ENCODE data around the gene PHF21A. TPM values are rescaled to one million over a fixed set of nuclear protein-coding genes. Genes with fewer than 3 reads are reported as not detected.

PHF21A gene
- total RNA-seq, 4 donors from 2014 or later, result 30.4 to 58.5 (median 49.4) TPM

- WGBS, 2 donors, result 0 to 1% methylated on average over 32 to 72 of the region's 74 CpGs
- H3K9me3 ChIP-seq, result no peaks in the 10 kb centered on the region
- TF ChIP-seq CTCF (IDR thresholded peaks at IDR 0.05) (no peak), POLR2A (IDR thresholded peaks at IDR 0.05) (no peak), EP300 (IDR thresholded peaks at IDR 0.05) (no peak)
- no peaks in the 10 kb centered on the region for H3K36me3 ChIP-seq
- H3K4me3 ChIP-seq, result peak overlapping the region; percentile 51 to 78 (median 69)
- no peaks in the 10 kb centered on the region for H3K27me3 ChIP-seq
- peak overlapping the region; percentile 45 to 96 (median 90) for H3K27ac ChIP-seq
- DNase-seq (ENCODE audit: low spot score in 2 of 2), result peak; percentile 55 to 65
- peaks cover 0 to 32% (median 12%) of the 10 kb centered on the region in 4 donors for H3K4me1 ChIP-seq
Measured at GRCh38 chr11:46121724-46122477, 647 bp upstream of the PHF21A start.

GRCh38 chr11:46120346-46121300 lies 631 bp downstream of the PHF21A start:
- Histone ChIP-seq H3K27me3 (no peaks in the 10 kb centered on the region), H3K36me3 (no peaks in the 10 kb centered on the region), H3K4me3 (peak overlapping the region; percentile 63 to 78 (median 70)), H3K4me1 (peaks cover 0 to 45% (median 23%) of the 10 kb centered on the region in 4 donors), H3K27ac (peak overlapping the region; percentile 88 to 98 (median 94)), H3K9me3 (no peaks in the 10 kb centered on the region)
- 1 to 2% methylated on average over 15 to 29 of the region's 29 CpGs for WGBS, 2 donors
- DNase-seq (ENCODE audit: low spot score in 2 of 2), result peak in 1 of 2 donors; percentile 28
- TF ChIP-seq CTCF (IDR thresholded peaks at IDR 0.05), result peak in 2 of 5 experiments; percentile 22
- peak in 1 of 2 donors; percentile 47 for TF ChIP-seq EP300 (IDR thresholded peaks at IDR 0.05)
- peak in 1 of 2 donors; percentile 32 for TF ChIP-seq POLR2A (IDR thresholded peaks at IDR 0.05)

GRCh38 chr11:46119352-46120216 lies 1.7 kb downstream of the PHF21A start:
- peak; percentile 29 to 56 for DNase-seq (ENCODE audit: low spot score in 2 of 2)
- peak in 1 of 2 donors; percentile 61 for TF ChIP-seq EP300 (IDR thresholded peaks at IDR 0.05)
- TF ChIP-seq CTCF (IDR thresholded peaks at IDR 0.05), result peak in 1 of 5 experiments; percentile 26
- no peak for TF ChIP-seq POLR2A (IDR thresholded peaks at IDR 0.05)
- WGBS, 2 donors, result 1% methylated on average over 55 to 56 of the region's 56 CpGs
- Histone ChIP-seq H3K36me3 (no peaks in the 10 kb centered on the region), H3K4me3 (peak overlapping the region; percentile 63 to 78 (median 70)), H3K9me3 (no peaks in the 10 kb centered on the region), H3K27me3 (no peaks in the 10 kb centered on the region), H3K27ac (peak overlapping the region; percentile 88 to 98 (median 94)), H3K4me1 (peaks cover 0 to 55% (median 24%) of the 10 kb centered on the region in 4 donors)

- peaks cover 0 to 62% (median 24%) of the 10 kb centered on the region in 4 donors for H3K4me1 ChIP-seq
- H3K36me3 ChIP-seq, result no peaks in the 10 kb centered on the region
- peak overlapping the region; percentile 45 to 78 (median 69) for H3K4me3 ChIP-seq
- 26 to 27% methylated on average over 6 of the region's 6 CpGs for WGBS, 2 donors
- no peak for DNase-seq (ENCODE audit: low spot score in 2 of 2)
- TF ChIP-seq EP300 (IDR thresholded peaks at IDR 0.05), result no peak
- no peak for TF ChIP-seq POLR2A (IDR thresholded peaks at IDR 0.05)
- no peak for TF ChIP-seq CTCF (IDR thresholded peaks at IDR 0.05)
- no peaks in the 10 kb centered on the region for H3K27me3 ChIP-seq
- no peaks in the 10 kb centered on the region for H3K9me3 ChIP-seq
- peak overlapping the region; percentile 88 to 98 (median 94) for H3K27ac ChIP-seq
Measured at GRCh38 chr11:46118702-46119351, 2.4 kb downstream of the PHF21A start.
